ENCODE results near the gene CCL18.

GRCh38 chr17:36055171-36055570 is 8.9 kb upstream of the CCL18 start:
- TF ChIP-seq BHLHE40 (IDR thresholded peaks at IDR 0.05; ENCODE audit: borderline replicate concordance) (no peak), ZNF384 (IDR thresholded peaks at IDR 0.05) (no peak), SP1 (IDR thresholded peaks at IDR 0.05) (no peak), HDGF (IDR thresholded peaks at IDR 0.05; ENCODE audit: borderline replicate concordance) (no peak), ELF4 (IDR thresholded peaks at IDR 0.05) (no peak), TARDBP (IDR thresholded peaks at IDR 0.05) (no peak), FOXM1 (IDR thresholded peaks at IDR 0.05; ENCODE audit: borderline replicate concordance) (no peak), FOXA1 (IDR thresholded peaks at IDR 0.05) (no peak), SUZ12 (IDR thresholded peaks at IDR 0.05) (no peak), L3MBTL2 (conservative IDR thresholded peaks at IDR 0.05) (no peak), LEF1 (IDR thresholded peaks at IDR 0.05; ENCODE audit: borderline replicate concordance) (no peak), FOXK2 (IDR thresholded peaks at IDR 0.05) (no peak), NFRKB (IDR thresholded peaks at IDR 0.05) (no peak)
- TF ChIP-seq, protein P1, sequence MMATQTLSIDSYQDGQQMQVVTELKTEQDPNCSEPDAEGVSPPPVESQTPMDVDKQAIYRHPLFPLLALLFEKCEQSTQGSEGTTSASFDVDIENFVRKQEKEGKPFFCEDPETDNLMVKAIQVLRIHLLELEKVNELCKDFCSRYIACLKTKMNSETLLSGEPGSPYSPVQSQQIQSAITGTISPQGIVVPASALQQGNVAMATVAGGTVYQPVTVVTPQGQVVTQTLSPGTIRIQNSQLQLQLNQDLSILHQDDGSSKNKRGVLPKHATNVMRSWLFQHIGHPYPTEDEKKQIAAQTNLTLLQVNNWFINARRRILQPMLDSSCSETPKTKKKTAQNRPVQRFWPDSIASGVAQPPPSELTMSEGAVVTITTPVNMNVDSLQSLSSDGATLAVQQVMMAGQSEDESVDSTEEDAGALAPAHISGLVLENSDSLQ (IDR thresholded peaks at IDR 0.05): no peak

Measured in HEK293T (cell line).